Esophagus (tissue), 2 donors: ENCODE results near the gene TRIM26. TPM values are rescaled to one million over a fixed set of nuclear protein-coding genes. Genes with fewer than 3 reads are reported as not detected.

Experiments used
- H3K27ac ChIP-seq, 2 donors: one replicate each; pipeline ENCODE4 v1.5.1; 2013; ENCODE audit warnings: low read depth in 2 of 2, mild to moderate bottlenecking in 2 of 2, inconsistent platforms in 1 of 2, low read length in 1 of 2, moderate library complexity in 1 of 2
- H3K27me3 ChIP-seq, 2 donors: one replicate each; pipeline ENCODE4 v1.6.1; 2013; ENCODE audit warnings: low read length in 2 of 2, control low read depth in 1 of 2, mild to moderate bottlenecking in 1 of 2; ENCODE audit not compliant: insufficient read depth in 2 of 2, control insufficient read depth in 1 of 2
- H3K36me3 ChIP-seq, 2 donors: one replicate each; pipeline ENCODE4 v1.6.1; 2013; ENCODE audit warnings: low read length in 1 of 2; ENCODE audit not compliant: control insufficient read depth in 2 of 2, insufficient read depth in 2 of 2
- H3K4me1 ChIP-seq, 2 donors: one replicate each; pipeline ENCODE4 v1.6.1; 2013; ENCODE audit warnings: low read length in 1 of 2; ENCODE audit not compliant: control insufficient read depth in 2 of 2, insufficient read depth in 2 of 2
- H3K4me3 ChIP-seq, 2 donors: one replicate each; pipeline ENCODE4 v1.5.1; 2013; ENCODE audit warnings: low read length in 2 of 2, mild to moderate bottlenecking in 2 of 2, low read depth in 1 of 2, moderate library complexity in 1 of 2
- H3K9me3 ChIP-seq, 2 donors: one replicate each; pipeline ENCODE4 v1.6.1; 2013; ENCODE audit warnings: mild to moderate bottlenecking in 2 of 2, low read depth in 1 of 2, low read length in 1 of 2, moderate library complexity in 1 of 2; ENCODE audit not compliant: control insufficient read depth in 2 of 2, insufficient read depth in 1 of 2
- WGBS, 2 donors: extraction: QIAGEN DNeasy Blood & Tissue Kit; methylation state at CpG; one replicate each; pipeline ENCODE4 v1.1.7; 2013; 5-methylcytosine and 5-hydroxymethylcytosine counted together
- polyA plus RNA-seq, 2 donors: library from polyadenylated mRNA; stranded (reverse); fragments of 200-250 nt; gene quantifications; one replicate each; pipeline ENCODE4 v1.2.3, GENCODE V29; 2013
- donor health status: healthy with polysubstance abuse.
- donor health status: Bipolar disorder and iron deficiency.

The TRIM26 gene
- polyA plus RNA-seq, 2 donors, result 33.3 to 40.2 TPM

GRCh38 chr6:30213667-30213956 is 406 bp upstream of the TRIM26 start:
- Histone ChIP-seq H3K27ac (peak overlapping the region; percentile 95 to 99), H3K4me1 (peaks cover 0 to 5% of the 10 kb centered on the region in 2 donors), H3K36me3 (no peaks in the 10 kb centered on the region), H3K4me3 (peak overlapping the region; percentile 92 to 95), H3K27me3 (no peaks in the 10 kb centered on the region), H3K9me3 (no peaks in the 10 kb centered on the region)
- 0% methylated on average over 12 of the region's 12 CpGs for WGBS, 2 donors

GRCh38 chr6:30211899-30212298 is 1.3 kb downstream of the TRIM26 start:
- WGBS, 2 donors, result 20 to 26% methylated on average over 3 of the region's 3 CpGs
- Histone ChIP-seq H3K4me3 (peak overlapping the region in 1 of 2 donors; percentile 95), H3K27ac (no peak overlapping the region), H3K4me1 (peaks cover under 1 to 15% of the 10 kb centered on the region in 2 donors), H3K27me3 (no peaks in the 10 kb centered on the region), H3K36me3 (no peaks in the 10 kb centered on the region), H3K9me3 (no peaks in the 10 kb centered on the region)

- H3K9me3 ChIP-seq, result no peaks in the 10 kb centered on the region
- H3K4me1 ChIP-seq, result peaks cover 4 to 18% of the 10 kb centered on the region in 2 donors
- no peaks in the 10 kb centered on the region for H3K27me3 ChIP-seq
- no peaks in the 10 kb centered on the region for H3K36me3 ChIP-seq
- peak overlapping the region in 1 of 2 donors; percentile 95 for H3K4me3 ChIP-seq
- WGBS, 2 donors, result 35 to 53% methylated on average over 2 of the region's 2 CpGs
- H3K27ac ChIP-seq, result no peak overlapping the region
Observed at GRCh38 chr6:30211306-30211705, 1.9 kb downstream of the TRIM26 start.

GRCh38 chr6:30207619-30208295 is 5.4 kb downstream of the TRIM26 start:
- Histone ChIP-seq H3K27me3 (no peaks in the 10 kb centered on the region), H3K36me3 (no peaks in the 10 kb centered on the region), H3K4me1 (peaks cover 8 to 21% of the 10 kb centered on the region in 2 donors), H3K9me3 (no peaks in the 10 kb centered on the region), H3K4me3 (no peak overlapping the region), H3K27ac (peak overlapping the region; percentile 84 to 94)
- WGBS, 2 donors, result 53 to 67% methylated on average over 4 of the region's 4 CpGs

- peaks cover 8 to 21% of the 10 kb centered on the region in 2 donors for H3K4me1 ChIP-seq
- 29 to 41% methylated on average over 11 of the region's 11 CpGs for WGBS, 2 donors
- peak overlapping the region; percentile 84 to 94 for H3K27ac ChIP-seq
- H3K36me3 ChIP-seq, result no peaks in the 10 kb centered on the region
- no peak overlapping the region for H3K4me3 ChIP-seq
- H3K9me3 ChIP-seq, result no peaks in the 10 kb centered on the region
- H3K27me3 ChIP-seq, result no peaks in the 10 kb centered on the region
Observed at GRCh38 chr6:30206799-30207618, 6.2 kb downstream of the TRIM26 start.

GRCh38 chr6:30206152-30206551 is 7.1 kb downstream of the TRIM26 start:
- peak overlapping the region; percentile 14 to 73 for H3K27ac ChIP-seq
- no peak overlapping the region for H3K4me3 ChIP-seq
- H3K36me3 ChIP-seq, result no peaks in the 10 kb centered on the region
- no peaks in the 10 kb centered on the region for H3K9me3 ChIP-seq
- peaks cover 8 to 18% of the 10 kb centered on the region in 2 donors for H3K4me1 ChIP-seq
- H3K27me3 ChIP-seq, result no peaks in the 10 kb centered on the region
- WGBS, 2 donors, result 70 to 77% methylated on average over 7 of the region's 7 CpGs

GRCh38 chr6:30204116-30204515 is 9.1 kb downstream of the TRIM26 start:
- H3K9me3 ChIP-seq, result no peaks in the 10 kb centered on the region
- no peaks in the 10 kb centered on the region for H3K27me3 ChIP-seq
- no peak overlapping the region for H3K4me3 ChIP-seq
- no peak overlapping the region for H3K27ac ChIP-seq
- peaks cover 10 to 18% of the 10 kb centered on the region in 2 donors for H3K4me1 ChIP-seq
- WGBS, 2 donors, result 96% methylated on average over 1 of the region's 1 CpG
- peaks cover 7 to 8% of the 10 kb centered on the region in 2 donors for H3K36me3 ChIP-seq

GRCh38 chr6:30202366-30202765 is 10.8 kb downstream of the TRIM26 start:
- H3K36me3 ChIP-seq, result peaks cover 21 to 24% of the 10 kb centered on the region in 2 donors
- H3K4me3 ChIP-seq, result no peak overlapping the region
- H3K4me1 ChIP-seq, result peaks cover 10 to 12% of the 10 kb centered on the region in 2 donors
- no peaks in the 10 kb centered on the region for H3K27me3 ChIP-seq
- H3K9me3 ChIP-seq, result no peaks in the 10 kb centered on the region
- no peak overlapping the region for H3K27ac ChIP-seq
- 72 to 73% methylated on average over 4 of the region's 4 CpGs for WGBS, 2 donors

GRCh38 chr6:30200551-30201281 is 12.5 kb downstream of the TRIM26 start:
- H3K27me3 ChIP-seq, result no peaks in the 10 kb centered on the region
- no peak overlapping the region for H3K4me3 ChIP-seq
- peaks cover 2 to 3% of the 10 kb centered on the region in 2 donors for H3K4me1 ChIP-seq
- H3K27ac ChIP-seq, result no peak overlapping the region
- H3K9me3 ChIP-seq, result no peaks in the 10 kb centered on the region
- WGBS, 2 donors, result 76 to 79% methylated on average over 6 of the region's 6 CpGs
- H3K36me3 ChIP-seq, result peaks cover 36% of the 10 kb centered on the region in 2 donors
